Heart left ventricle (tissue), 16 donors: ENCODE data around the gene TGFB3. TPM values are rescaled to one million over a fixed set of nuclear protein-coding genes. Genes with fewer than 3 reads are reported as not detected.

Experiments
- ATAC-seq, 4 donors: fragments of 200-7000 bp; cut with Tn5 transposase; one replicate each; pipeline ENCODE4 v1.9.1; 2020 to 2022; ENCODE audit warnings: moderate library complexity in 4 of 4, mild to moderate bottlenecking in 3 of 4, moderate number of reproducible peaks in 1 of 4
- DNase-seq, 5 donors: peaks; one replicate each; pipeline ENCODE4 v3.0.0-alpha.2; 2020
- H3K27ac ChIP-seq, 12 donors: fragments of 200-600 bp; sonication (generic) in 4 of 12; one replicate each; pipeline versions ENCODE4 v1.5.0 to v1.8.0; 2016 to 2022; ENCODE audit warnings: mild to moderate bottlenecking in 2 of 12
- H3K27me3 ChIP-seq, 9 donors: fragments of 200-600 bp; sonication (generic) in 2 of 9; one replicate each; pipeline versions ENCODE4 v1.5.1 to v1.8.0; 2016 to 2022; ENCODE audit warnings: mild to moderate bottlenecking in 3 of 9
- H3K36me3 ChIP-seq, 9 donors: fragments of 200-600 bp; sonication (generic) in 2 of 9; one replicate each; pipeline versions ENCODE4 v1.5.0 to v1.8.0; 2018 to 2022; ENCODE audit warnings: mild to moderate bottlenecking in 2 of 9
- H3K4me1 ChIP-seq, 12 donors: fragments of 200-600 bp; sonication (generic) in 4 of 12; one replicate each; pipeline versions ENCODE4 v1.5.0 to v1.8.0; 2016 to 2022; ENCODE audit warnings: mild to moderate bottlenecking in 3 of 12
- H3K4me3 ChIP-seq, 12 donors: fragments of 200-600 bp; sonication (generic) in 4 of 12; one replicate each; pipeline versions ENCODE4 v1.5.0 to v1.8.0; 2017 to 2022; ENCODE audit warnings: mild to moderate bottlenecking in 9 of 12, moderate library complexity in 4 of 12
- H3K9me3 ChIP-seq, 12 donors: fragments of 200-600 bp; sonication (generic) in 4 of 12; one replicate each; pipeline versions ENCODE4 v1.5.0 to v1.8.0; 2016 to 2022; ENCODE audit warnings: mild to moderate bottlenecking in 1 of 12
- POLR2A ChIP-seq, 2 donors: fragments of 450-650 bp; IDR thresholded peaks; one replicate each; pipeline ENCODE4 v1.6.1; 2017; ENCODE audit warnings: antibody characterized with exemption in 2 of 2, mild to moderate bottlenecking in 2 of 2, moderate library complexity in 2 of 2
- WGBS, 4 donors: extraction: QIAGEN DNeasy Blood & Tissue Kit in 2 of 4; methylation state at CpG; one replicate each; pipeline versions ENCODE4 v1.1.5 to v1.1.7; 2013 to 2018; 5-methylcytosine and 5-hydroxymethylcytosine counted together
- intact Hi-C, 10 donors: fragments of 100-400 bp; cut with DNase I; formaldehyde crosslinking; loops; one replicate each; pipeline versions ENCODE4 v1.11.1 to v1.14.2; 2022
- polyA plus RNA-seq, 2 donors: library from polyadenylated mRNA; stranded (reverse); fragments of 200-250 nt; gene quantifications; one replicate each; pipeline ENCODE4 v1.2.3, GENCODE V29; 2013
- total RNA-seq, 9 donors: library from RNA; depleted of rRNA in 2 of 9; stranded (reverse); fragments of >200 nt in 2 of 9; fragmentation: NEBNext Ultra II Directional in 3 of 9; extraction: Animal tissue kit (Norgen Biotek cat#: 25700) in 3 of 9; gene quantifications; one replicate each; pipeline versions ENCODE4 v1.1.0 to v1.2.4, GENCODE V29; 2016 to 2023
- TF ChIP-seq, protein P1 (sequence below), 12 donors: fragments of 200-600 bp; sonication (generic) in 4 of 12; IDR thresholded peaks; one replicate each; pipeline versions ENCODE4 v1.5.0 to v1.8.0; 2018 to 2022; ENCODE audit warnings: antibody characterized with exemption in 12 of 12, mild to moderate bottlenecking in 5 of 12
- donor health status: ischemic (EF 13 %, LVEDD 7.1; RV severe dilation, severe dysfunction).
- donor health status: healthy with polysubstance abuse.
- donor health status: DM: no; HTN: yes; CAD: no.
- donor health status: DM: no; HTN: no; CAD: no.
- donor health status: ischemic (EF 25% LVEDD 6.9; RV normal size, moderate dysfunction).
- donor health status: ischemic (EF 25% LVEDD 5.7; RV mildly dilated, moderate dysfunction).
- donor health status: healthy.
- donor health status: DM: yes; HTN: yes; CAD: no.
- donor health status: ischemic (EF 35%, LVEDD 5.7; RV mildly dilated, moderate dysfunction).
- donor health status: nonischemic (EF 11% LVEDD 7.7; RV severe dilation, severe dysfunction).
- donor health status: DM: yes; HTN: yes; CAD: no.
- donor health status: PGD.
- donor health status: ischemic (EF 29% LVEDD 5.4; RV normal size, mild dysfunction).
- donor health status: nonischemic (EF 23%, LVEDD 6.1; RV moderate dilation, normal function).

TGFB3 gene
- total and polyA plus RNA-seq, 11 donors = 7.9 to 44.0 (median 27.5) TPM

DNA sequence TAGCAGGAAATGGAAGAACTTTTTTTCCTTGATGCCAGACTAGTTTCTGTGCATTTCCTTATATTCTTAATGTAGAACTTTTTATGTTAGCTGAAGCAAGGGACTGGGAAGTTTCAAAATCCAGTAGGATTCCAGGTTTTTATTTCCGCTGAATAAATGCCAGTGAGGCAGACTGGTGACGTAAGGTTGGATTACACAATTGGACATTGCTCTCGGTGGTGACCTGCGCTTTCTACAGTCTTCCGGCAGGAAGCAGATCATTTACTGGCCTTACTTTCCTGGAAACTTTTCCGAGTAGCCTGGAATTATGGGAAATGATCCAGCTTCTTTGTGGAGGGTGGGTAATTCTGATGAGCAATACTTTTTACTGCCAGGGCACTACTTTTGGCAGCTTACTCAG, 7.3 kb upstream of the TGFB3 start:
- WGBS, 4 donors = 48 to 77% (median 60%) methylated on average over 6 of the region's 6 CpGs
- intact Hi-C loops = loop anchor here in 1 of 10 donors (10.0 kb wide), 1 partner anchor 194 kb away; no protein-coding TSS in a partner anchor
- peak in 3 of 5 donors; percentile 50 to 58 (median 53) for DNase-seq

DNA sequence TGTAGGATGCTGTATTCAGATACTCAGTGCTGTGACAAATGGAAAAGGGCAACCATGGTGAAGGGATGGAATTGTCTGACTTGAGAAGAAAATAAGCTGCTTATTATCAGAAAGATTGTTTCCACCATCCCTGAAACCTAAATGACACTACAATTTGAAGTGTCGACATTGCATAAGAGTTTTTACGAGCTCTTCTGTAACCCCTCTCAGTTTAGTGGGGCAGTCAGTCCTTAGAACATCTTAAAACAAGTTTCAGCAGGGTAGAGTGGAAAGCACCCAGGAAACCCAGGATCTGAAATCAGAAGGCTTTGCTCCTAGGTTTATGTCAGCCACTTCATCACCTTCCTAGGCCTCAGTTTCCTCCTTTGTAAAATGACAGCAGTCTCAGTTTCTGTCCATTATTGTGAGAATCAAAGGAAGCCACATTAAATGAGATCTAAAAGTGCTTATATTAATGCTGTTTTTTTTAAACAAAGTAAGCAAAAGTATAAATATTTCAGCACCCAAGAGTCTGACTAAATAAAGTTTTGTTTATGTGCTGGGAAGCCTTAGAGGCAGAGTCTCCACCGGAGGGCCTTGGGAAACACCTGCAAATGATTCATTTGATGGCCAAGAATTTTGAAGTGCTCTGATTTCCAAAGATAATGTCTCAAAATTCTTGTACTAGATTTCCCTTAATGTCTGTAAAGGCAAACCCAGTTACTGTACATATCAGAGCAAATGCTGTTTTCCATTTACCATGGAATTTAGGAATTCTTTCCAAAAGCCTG, 5.6 kb upstream of the TGFB3 start:
- Histone ChIP-seq H3K27me3 (no peaks in the 10 kb centered on the region), H3K27ac (peak overlapping the region in 2 of 12 donors; percentile 25 to 76), H3K4me1 (peaks cover 3 to 55% (median 29%) of the 10 kb centered on the region in 12 donors), H3K36me3 (peaks cover 0 to 36% (median 11%) of the 10 kb centered on the region in 9 donors), H3K4me3 (no peak overlapping the region), H3K9me3 (no peaks in the 10 kb centered on the region)
- WGBS, 4 donors = 72 to 80% (median 75%) methylated on average over 3 of the region's 3 CpGs
- TF ChIP-seq, protein P1, sequence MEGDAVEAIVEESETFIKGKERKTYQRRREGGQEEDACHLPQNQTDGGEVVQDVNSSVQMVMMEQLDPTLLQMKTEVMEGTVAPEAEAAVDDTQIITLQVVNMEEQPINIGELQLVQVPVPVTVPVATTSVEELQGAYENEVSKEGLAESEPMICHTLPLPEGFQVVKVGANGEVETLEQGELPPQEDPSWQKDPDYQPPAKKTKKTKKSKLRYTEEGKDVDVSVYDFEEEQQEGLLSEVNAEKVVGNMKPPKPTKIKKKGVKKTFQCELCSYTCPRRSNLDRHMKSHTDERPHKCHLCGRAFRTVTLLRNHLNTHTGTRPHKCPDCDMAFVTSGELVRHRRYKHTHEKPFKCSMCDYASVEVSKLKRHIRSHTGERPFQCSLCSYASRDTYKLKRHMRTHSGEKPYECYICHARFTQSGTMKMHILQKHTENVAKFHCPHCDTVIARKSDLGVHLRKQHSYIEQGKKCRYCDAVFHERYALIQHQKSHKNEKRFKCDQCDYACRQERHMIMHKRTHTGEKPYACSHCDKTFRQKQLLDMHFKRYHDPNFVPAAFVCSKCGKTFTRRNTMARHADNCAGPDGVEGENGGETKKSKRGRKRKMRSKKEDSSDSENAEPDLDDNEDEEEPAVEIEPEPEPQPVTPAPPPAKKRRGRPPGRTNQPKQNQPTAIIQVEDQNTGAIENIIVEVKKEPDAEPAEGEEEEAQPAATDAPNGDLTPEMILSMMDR (IDR thresholded peaks at IDR 0.05) = no peak
- no peak for TF ChIP-seq POLR2A (IDR thresholded peaks at IDR 0.05)
- ATAC-seq (no peak), DNase-seq (no peak)
- intact Hi-C loops = loop anchor here in 1 of 10 donors (10.0 kb wide), 1 partner anchor 193 kb away; no protein-coding TSS in a partner anchor

More for the DNA sequence above, 7.3 kb upstream of the TGFB3 start:
- Histone ChIP-seq H3K9me3 (no peaks in the 10 kb centered on the region), H3K4me3 (no peak overlapping the region), H3K27me3 (no peaks in the 10 kb centered on the region), H3K36me3 (peaks cover 0 to 54% (median 11%) of the 10 kb centered on the region in 9 donors), H3K27ac (peak overlapping the region in 11 of 12 donors; percentile 16 to 83 (median 71)), H3K4me1 (peaks cover 3 to 65% (median 30%) of the 10 kb centered on the region in 12 donors)
- ATAC-seq = peak in 3 of 4 donors; percentile 40 to 72 (median 42)
- TF ChIP-seq POLR2A (IDR thresholded peaks at IDR 0.05) = no peak
- TF ChIP-seq, protein P1 (IDR thresholded peaks at IDR 0.05) = no peak

DNA sequence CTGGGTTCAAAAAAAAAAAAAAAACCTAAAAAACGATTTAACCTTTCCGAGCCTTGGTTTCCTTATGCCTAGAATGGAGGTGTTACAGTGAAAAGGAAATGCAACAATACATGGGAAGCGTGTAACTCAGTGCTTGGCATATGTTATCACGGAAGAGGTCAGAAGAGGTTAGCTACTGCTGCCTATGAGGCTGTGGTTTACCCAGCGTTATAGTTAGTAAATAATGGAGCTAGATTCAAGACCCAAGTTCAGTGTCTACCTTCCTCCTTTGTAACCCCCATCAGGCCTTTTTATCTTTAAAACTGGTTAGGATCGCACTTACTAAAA, 4.6 kb upstream of the TGFB3 start:
- H3K27ac ChIP-seq = peak overlapping the region in 11 of 12 donors; percentile 66 to 98 (median 88)
- H3K4me3 ChIP-seq = peak overlapping the region; percentile 58 to 98 (median 78)
- H3K36me3 ChIP-seq = peaks cover 0 to 26% (median 11%) of the 10 kb centered on the region in 9 donors
- no peak for ATAC-seq
- H3K9me3 ChIP-seq = no peaks in the 10 kb centered on the region
- H3K4me1 ChIP-seq = peaks cover 3 to 49% (median 27%) of the 10 kb centered on the region in 12 donors
- WGBS, 4 donors = 15 to 25% (median 18%) methylated on average over 6 of the region's 6 CpGs
- DNase-seq = no peak
- no peak for TF ChIP-seq POLR2A (IDR thresholded peaks at IDR 0.05)
- TF ChIP-seq, protein P1 (IDR thresholded peaks at IDR 0.05) = no peak
- intact Hi-C loops = loop anchor here in 1 of 10 donors (10.0 kb wide), 1 partner anchor 192 kb away; no protein-coding TSS in a partner anchor
- H3K27me3 ChIP-seq = no peaks in the 10 kb centered on the region
